ENCODE measurements around the gene NEIL3. TPM values are rescaled to one million over a fixed set of nuclear protein-coding genes. Genes with fewer than 3 reads are reported as not detected.

The NEIL3 gene
- polyA plus RNA-seq, 1 donor from 2014 or later = 0.15 TPM

GRCh38 chr4:177348348-177348747, 38.7 kb downstream of the NEIL3 start:
- Histone ChIP-seq H3K9me2 (ENCODE audit: insufficient read depth, low read length) (no peaks in the 10 kb centered on the region), H4K20me1 (ENCODE audit: insufficient read depth) (no peaks in the 10 kb centered on the region), H3K36me3 (ENCODE audit: insufficient read depth, low read length) (no peaks in the 10 kb centered on the region), H3K9me3 (ENCODE audit: low read length) (no peaks in the 10 kb centered on the region), H3K4me2 (ENCODE audit: low read length) (no peak overlapping the region), H3F3A (ENCODE audit: insufficient read depth, low read length, poor library complexity, severe bottlenecking) (no peaks in the 10 kb centered on the region), H3K9ac (ENCODE audit: low read length) (no peak overlapping the region), H3K27ac (ENCODE audit: low read length) (no peak overlapping the region), H3K4me3 (ENCODE audit: low read length) (no peak overlapping the region), H3K27me3 (ENCODE audit: insufficient read depth, low read depth, low read length) (no peaks in the 10 kb centered on the region), H3K79me2 (replicated peaks; ENCODE audit: insufficient read depth, low read length) (no peaks in the 10 kb centered on the region), H2AFZ (ENCODE audit: low read depth, low read length) (no peak overlapping the region)
- TF ChIP-seq TAF1 (IDR thresholded peaks at IDR 0.05; ENCODE audit: low read depth) (no peak), MXI1 (conservative IDR thresholded peaks at IDR 0.05; ENCODE audit: poor library complexity, severe bottlenecking) (no peak)

- no peaks in the 10 kb centered on the region for H3K9me2 ChIP-seq (ENCODE audit: insufficient read depth, low read length)
- TF ChIP-seq REST (IDR thresholded peaks at IDR 0.05; ENCODE audit: borderline replicate concordance) (no peak), MXI1 (conservative IDR thresholded peaks at IDR 0.05; ENCODE audit: poor library complexity, severe bottlenecking) (no peak), EZH2 (IDR thresholded peaks at IDR 0.05; ENCODE audit: borderline replicate concordance, insufficient read depth, low read length, poor library complexity, severe bottlenecking) (no peak), SMC3 (conservative IDR thresholded peaks at IDR 0.05; ENCODE audit: poor library complexity) (no peak), EP300 (conservative IDR thresholded peaks at IDR 0.05; ENCODE audit: poor library complexity, severe bottlenecking) (no peak), RAD21 (conservative IDR thresholded peaks at IDR 0.05) (no peak), POLR2AphosphoS5 (IDR thresholded peaks at IDR 0.05) (no peak), CTCF (IDR thresholded peaks at IDR 0.05; ENCODE audit: poor library complexity, severe bottlenecking) (no peak)
- no peaks in the 10 kb centered on the region for H4K20me1 ChIP-seq (ENCODE audit: insufficient read depth)
- H3K4me3 ChIP-seq (ENCODE audit: low read length) = no peak overlapping the region
- no peaks in the 10 kb centered on the region for H3F3A ChIP-seq (ENCODE audit: insufficient read depth, low read length, poor library complexity, severe bottlenecking)
- no peak overlapping the region for H3K27ac ChIP-seq (ENCODE audit: low read length)
- H3K9ac ChIP-seq (ENCODE audit: low read length) = no peak overlapping the region
- H3K9me3 ChIP-seq (ENCODE audit: low read length) = no peaks in the 10 kb centered on the region
- H2AFZ ChIP-seq (ENCODE audit: low read depth, low read length) = no peak overlapping the region
- H3K36me3 ChIP-seq (ENCODE audit: insufficient read depth, low read length) = no peaks in the 10 kb centered on the region
- no peaks in the 10 kb centered on the region for H3K27me3 ChIP-seq (ENCODE audit: insufficient read depth, low read depth, low read length)
- H3K4me2 ChIP-seq (ENCODE audit: low read length) = no peak overlapping the region
- H3K79me2 ChIP-seq (replicated peaks; ENCODE audit: insufficient read depth, low read length) = no peaks in the 10 kb centered on the region
These were observed 39.5 kb downstream of the NEIL3 start for GRCh38 chr4:177349191-177349590.

All from neural cell (in vitro differentiated cells).